AML-193 (cell line): ENCODE measurements around the gene TRMT1.
"Not testable (repeated sequence)": the region's sequence is repeated elsewhere in the genome, so short reads cannot be mapped to it uniquely, and the experiment has no call there.

ENCODE experiments used
- DNase-seq, 2 experiments: peaks; one replicate each; lab custom pipeline; 2025; lab: John Stamatoyannopoulos, UW

Gene TRMT1

DNA sequence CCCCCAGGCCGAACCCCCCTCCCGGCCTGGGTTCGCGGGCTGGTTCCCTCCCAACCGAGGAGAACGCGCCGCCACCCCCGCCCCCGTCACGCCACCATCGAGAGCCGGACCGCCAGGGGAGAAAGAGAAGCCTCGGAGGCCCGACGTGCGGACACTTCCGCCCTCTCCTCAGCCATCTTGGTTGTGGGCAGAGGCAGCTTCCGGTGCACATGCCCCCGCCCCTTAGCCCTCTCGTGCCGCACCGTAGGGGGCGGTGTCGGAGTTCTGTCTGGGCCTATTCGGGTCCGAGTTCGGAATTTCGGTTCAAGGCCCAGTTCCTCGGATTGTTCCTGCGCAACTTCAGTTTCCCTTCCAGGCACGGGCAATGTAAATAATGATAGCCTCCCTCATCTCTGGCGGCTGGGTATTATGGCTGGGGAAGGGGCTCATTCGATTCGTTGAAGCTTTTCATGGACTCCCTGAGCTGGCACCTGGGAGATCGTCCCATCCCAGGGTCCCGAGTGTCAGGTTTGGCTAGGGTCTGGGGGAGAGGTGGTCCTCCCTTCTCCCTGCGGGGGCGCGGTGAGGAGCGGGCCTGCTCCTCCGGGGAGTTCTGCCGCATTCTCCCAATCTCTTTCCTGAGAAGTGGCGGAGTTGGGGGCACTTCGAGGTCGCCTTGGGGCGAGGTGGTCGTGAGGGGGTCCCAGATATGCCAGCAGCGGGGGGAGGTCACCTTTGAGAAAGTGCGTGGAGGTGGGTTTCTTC, 33.8 kb upstream of the TRMT1 start, which contains the start of the genes IER2 and STX10:
Gene IER2 (plus strand): TSS at position 225 of the 744 bp plus-strand sequence. CDS start 2,776 bp downstream, outside the sequence.
Gene STX10 (minus strand): TSS at position 189 of the 744 bp plus-strand sequence. CDS start 202 bp downstream, outside the sequence.
- peak; percentile 85 to 89 for DNase-seq

DNA sequence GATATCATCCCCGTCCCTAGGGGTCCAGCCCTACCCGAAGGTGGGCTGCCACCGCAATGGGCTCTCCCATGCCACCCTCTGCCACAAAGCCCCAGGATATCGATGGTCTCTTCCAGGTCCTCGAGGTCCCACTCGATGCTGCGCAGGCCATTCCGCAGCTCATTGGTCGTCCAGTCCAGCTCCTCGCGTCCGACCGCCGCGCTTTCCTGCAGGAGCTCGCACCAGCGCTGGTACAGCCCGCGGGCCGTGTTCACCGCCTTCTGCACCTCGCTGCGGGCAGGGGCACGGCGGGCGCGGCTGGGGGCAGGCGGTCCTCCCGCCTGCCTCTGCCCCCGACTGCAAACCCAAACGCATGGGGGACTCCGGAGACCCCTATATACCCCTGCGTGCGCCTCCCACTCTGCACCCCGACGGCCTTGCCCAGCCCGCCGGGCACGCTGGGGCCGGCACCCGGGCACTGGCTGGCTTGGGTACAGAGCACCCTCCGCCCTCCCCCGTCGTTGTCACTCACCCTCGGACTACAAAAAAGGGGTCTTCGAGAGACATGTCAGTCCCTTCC, 33.2 kb upstream of the TRMT1 start:
- no peak for DNase-seq

DNA sequence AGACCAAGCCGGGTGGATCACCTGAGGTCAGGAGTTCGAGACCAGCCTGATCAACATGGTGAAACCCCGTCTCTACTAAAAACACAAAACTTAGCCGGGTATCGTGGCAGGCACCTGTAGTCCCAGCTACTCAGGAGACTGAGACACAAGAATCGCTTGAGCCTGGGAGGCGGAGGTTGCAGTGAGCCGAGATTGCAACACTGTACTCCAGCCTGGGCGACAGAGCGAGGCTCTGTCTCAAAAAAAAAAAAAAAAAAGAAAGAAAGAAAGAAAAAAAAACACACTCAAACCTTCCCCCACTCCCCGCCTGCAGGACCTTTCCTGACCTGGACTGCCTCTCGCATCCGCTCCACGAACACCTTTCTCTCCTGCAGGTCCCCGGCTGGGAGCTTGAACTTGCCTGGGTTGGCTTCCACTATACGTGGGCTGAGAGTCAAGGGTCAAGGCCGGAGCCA, 32.7 kb upstream of the TRMT1 start:
- DNase-seq: not testable (repeated sequence)

DNA sequence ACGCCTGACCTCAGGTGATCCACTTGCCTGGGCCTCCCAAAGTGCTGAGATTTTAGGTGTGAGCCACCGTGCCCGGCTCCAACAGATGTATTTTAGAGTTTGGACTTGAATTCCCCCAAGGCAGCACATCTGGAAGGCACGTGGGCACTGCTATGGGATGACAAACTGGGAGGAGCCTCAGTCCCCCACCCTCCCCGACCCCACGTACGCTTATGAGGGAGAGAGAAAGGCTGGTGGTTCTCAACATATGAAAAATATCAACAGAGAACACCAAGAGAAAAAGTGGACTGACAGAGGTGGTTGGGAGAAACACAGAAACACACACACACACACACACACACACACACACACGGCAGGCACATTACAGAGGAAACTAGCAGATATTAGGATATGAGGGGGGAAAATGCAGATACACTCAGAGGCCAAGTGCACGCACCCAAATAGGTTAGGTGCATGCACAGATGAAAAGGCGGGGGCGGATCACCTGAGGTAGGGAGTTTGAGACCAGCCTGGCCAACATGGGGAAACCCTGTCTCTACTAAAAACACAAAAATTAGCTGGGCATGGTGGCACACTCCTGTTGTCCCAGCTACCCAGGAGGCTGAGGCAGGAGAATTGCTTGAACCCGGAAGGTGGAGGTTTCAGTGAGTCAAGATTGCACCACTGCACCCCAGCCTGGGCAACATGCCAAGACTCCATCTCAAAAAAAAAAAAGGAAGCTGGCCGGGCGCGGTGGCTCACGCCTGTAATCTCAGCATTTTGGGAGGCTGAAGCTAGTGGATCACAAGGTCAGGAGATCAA, 30.4 kb upstream of the TRMT1 start:
- peak; percentile 36 to 57 for DNase-seq

DNA sequence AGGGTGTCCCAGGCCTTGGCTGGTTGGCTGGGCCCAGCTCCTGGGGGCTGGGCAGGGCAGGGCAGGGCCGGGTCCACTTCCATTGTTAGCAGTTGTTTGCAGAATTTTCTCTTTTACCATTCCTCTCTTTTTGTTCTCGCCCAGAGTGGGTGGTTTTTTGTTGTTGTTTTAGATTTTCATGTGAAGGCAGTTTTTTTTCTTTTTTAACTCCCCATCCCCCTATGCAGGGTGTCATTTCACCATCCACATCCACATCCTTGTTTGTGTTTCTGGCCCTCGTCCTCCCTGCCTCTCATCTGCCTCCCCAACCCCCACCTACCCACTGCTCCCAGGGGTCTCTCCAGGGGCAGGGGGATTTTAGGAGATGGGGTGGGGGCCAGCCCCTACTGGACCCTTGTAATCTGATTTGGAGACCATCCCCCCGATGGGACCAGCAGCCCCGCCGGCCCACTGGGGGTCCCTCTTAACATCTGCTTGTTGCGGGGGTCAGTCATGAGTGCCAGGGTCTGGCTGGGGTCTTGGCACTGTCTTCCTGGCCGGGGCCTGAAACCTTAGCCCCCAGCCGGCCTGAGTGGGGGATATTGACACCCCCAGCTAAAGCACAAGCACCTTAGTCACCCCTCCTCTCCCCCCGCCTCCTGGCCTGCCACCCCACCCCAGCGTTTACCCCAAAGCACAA, 23.2 kb upstream of the TRMT1 start:
- DNase-seq: no peak

DNA sequence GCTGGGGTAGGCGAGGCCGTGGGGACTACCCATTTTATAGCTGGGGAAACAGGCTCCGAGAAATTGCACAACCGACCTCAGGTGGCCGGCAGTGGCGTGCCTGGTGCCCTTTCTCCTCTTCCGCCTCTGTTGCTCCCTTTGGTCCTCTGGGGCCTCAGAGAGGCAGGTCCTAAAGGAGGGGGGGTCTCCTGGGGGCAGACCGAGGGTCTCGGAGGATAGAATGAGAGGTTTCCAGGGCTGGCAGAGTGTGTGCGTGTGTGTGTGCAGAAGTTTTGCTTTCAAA, 22.3 kb upstream of the TRMT1 start:
- DNase-seq: no peak

DNA sequence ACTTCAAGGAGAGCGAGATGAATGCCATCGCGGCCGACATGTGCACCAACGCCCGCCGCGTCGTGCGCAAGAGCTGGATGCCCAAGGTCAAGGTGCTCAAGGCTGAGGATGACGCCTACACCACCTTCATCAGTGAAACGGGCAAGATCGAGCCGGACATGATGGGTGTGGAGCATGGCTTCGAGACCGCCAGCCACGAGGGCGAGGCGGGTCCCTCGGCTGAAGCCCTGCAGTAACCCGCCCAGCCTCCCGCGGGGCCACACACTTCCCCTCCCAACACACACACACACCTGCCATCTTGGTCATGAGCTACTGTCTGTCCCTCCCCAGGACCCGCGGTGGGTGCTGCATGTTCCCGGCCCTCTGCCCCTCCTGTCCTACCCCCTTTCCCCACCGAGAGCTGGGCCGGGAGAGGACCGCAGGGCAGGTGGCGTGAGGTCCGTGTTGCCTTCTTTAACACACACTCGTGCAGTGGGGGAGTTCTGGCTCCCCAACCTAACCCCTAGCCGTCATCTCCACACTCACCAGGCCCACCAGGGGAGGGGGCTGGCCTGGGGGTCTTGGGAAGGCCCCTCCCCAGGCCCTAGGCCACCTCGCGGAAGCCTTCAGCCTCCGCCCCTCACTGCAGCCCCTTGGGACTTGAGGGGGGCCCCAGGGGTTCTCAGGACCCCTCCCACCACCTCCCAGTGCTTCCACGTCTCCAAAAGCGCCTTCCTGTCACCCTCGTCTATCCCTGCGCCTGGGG, 21.8 kb upstream of the TRMT1 start:
- DNase-seq: no peak

DNA sequence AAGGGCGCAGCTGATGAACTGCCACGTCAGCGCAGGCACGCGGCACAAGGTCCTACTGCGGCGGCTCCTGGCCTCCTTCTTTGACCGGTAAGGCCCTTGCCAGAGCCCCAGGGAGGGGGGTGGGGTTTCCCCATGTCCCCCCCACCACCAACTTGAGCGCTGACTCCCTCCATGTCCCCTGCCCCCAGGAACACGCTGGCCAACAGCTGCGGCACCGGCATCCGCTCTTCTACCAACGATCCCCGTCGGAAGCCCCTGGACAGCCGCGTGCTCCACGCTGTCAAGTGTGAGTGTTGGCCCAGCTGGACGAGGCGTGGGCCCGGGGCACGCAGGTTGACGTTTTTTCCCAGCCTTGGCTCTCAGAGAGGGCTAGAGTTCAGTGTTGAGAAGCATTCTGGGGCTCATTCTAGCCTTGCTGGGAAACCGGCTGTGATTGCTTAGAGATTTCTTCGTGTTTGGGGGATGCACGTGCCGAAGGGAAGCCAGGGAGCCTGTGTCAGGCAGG, 20.8 kb upstream of the TRMT1 start:
- no peak for DNase-seq

DNA sequence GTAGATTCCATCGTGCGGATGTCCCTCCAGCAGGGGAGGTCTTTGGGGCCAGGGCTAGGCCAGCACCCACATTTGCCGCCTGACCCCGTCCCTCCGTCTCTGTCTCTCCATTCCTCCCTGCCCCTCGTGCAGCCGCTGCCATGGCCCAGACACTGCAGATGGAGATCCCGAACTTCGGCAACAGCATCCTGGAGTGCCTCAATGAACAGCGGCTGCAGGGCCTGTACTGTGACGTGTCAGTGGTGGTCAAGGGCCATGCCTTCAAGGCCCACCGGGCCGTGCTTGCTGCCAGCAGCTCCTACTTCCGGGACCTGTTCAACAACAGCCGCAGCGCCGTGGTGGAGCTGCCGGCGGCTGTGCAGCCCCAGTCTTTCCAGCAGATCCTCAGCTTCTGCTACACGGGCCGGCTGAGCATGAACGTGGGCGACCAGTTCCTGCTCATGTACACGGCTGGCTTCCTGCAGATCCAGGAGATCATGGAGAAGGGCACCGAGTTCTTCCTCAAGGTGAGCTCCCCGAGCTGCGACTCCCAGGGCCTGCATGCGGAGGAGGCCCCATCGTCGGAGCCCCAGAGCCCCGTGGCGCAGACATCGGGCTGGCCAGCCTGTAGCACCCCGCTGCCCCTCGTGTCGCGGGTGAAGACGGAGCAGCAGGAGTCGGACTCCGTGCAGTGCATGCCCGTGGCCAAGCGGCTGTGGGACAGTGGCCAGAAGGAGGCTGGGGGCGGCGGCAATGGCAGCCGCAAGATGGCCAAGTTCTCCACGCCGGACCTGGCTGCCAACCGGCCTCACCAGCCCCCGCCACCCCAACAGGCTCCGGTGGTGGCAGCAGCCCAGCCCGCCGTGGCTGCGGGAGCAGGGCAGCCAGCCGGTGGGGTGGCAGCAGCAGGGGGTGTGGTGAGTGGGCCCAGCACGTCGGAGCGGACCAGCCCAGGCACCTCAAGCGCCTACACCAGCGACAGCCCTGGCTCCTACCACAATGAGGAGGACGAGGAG, 18.8 kb upstream of the TRMT1 start:
- DNase-seq: no peak

DNA sequence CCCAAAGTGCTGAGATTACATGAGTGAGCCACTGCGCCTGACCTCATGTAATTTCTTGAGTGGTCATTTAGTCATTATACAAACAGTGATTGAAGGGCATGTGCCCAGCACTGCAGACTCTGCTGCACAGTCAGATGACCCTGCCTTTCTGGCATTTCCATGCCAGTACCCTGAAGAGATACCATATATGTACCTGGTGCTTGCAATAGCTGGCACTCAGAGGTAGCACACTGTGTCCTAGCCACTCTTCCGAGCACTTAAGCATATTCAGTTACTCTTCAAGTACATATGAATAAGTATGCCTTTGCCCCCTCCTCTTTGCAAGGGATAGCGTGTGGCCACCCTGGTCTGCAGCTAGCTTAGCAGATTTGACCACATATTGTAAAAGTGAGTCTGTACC, 18.1 kb upstream of the TRMT1 start:
- no peak for DNase-seq

DNA sequence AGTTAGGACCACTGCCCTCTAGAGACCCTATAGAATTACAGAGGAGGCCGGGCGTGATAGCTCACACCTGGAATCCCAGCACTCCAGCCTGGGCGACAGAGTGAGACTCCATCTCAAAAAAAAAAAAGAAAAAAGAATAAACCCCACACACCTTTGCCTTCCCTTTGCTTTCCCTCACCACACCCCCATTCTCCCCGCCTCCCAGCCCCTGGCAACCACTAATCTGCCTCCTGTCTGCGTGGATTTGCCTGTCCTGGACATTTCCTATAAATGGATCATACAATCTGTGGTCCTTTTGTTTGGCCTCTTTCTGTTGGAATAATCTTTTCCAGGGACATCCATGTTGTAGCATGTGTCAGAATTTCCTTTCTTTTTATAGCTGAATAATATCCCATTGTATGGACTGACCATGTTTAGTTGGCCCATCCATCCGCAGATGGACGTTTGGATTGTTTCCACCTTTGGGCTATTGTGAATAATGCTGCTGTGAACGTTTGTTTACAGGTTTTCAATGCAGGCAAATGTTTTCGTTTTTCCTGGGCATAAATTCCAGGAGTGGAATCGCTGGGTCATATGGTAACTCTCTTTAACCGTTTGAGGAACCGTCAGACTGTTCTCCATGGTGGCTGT, 16.8 kb upstream of the TRMT1 start:
- no peak for DNase-seq

DNA sequence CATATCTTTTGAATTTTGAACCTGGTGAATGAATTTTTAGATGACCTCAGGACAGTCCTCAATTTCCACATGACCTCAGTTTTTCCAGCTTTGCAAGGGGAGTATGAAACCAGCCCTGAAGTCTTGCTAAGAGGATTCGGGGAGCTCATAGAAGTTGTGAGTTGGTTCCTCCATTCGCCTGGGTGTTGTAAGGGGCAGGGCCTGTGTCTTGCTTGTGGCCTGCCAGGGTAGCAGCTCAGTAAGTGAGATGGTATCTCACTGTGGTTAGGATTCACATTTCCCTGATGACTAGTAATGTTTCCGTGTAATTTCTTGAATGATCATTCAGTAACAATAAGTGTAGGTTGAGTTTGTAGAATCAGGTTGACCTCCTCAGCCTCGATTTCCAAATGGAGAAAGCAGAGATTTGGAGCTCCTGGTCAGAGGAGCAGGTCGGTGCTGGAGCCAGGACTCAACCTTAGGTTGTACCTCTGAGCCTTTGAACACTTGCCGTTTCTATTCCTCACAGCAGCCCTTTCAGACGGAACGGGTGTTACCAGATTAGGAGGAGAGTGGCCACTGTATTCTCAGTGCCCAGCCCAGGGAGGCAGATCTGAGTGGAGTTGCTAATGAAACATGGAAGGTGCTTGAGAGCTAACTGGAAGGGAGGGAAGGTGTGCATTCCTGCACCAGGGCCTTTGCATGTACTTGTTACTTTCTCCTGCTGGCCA, 16.1 kb upstream of the TRMT1 start:
- no peak for DNase-seq

DNA sequence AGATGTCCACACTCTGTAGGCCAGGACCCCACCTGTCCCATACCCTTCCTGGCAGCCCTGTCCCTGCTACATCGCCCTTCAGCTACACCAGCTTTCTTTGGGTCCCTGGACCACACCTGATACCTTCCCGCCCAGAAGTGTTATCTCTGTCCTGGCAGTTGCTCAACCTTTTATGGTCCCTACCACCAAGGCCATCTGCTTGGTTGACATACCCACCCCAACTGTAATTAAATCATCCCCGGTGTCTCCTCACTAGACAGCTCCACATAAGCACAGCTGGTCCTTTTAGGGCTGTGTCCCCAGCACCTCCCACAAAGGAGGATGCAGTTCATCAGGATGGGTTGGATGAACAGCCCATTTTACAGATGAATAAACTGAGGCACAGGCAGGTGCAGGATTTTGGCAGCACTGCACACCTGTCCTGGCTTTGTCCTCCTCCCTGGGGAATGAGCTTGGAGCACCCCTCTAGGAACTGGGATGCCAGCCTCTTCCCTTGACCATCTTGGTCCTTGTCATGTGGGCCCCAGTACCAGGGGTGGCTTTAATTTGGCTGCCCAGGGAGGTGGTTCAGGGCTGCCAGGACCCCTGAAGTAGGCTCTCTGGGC, 14.4 kb upstream of the TRMT1 start:
- DNase-seq: no peak

DNA sequence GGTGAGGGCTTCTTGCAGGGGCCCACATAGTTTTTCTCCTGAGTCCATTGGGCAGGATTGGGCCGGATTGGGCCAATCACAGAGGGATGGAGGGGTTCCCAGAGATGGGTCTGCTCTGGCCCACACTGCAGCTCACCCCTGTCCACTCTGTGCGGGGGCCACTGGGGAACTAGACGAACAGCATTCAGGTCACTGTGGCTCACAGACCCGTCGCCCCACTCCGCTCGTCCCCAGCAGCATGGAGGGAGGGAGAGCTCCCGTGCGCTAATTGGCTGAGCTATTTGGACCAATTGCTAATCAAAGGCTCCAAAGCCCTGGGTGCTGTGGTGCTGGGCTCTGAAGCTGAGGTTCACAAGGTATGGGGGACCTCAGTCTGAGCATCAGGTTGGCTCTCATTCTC, 12.8 kb upstream of the TRMT1 start:
- no peak for DNase-seq

DNA sequence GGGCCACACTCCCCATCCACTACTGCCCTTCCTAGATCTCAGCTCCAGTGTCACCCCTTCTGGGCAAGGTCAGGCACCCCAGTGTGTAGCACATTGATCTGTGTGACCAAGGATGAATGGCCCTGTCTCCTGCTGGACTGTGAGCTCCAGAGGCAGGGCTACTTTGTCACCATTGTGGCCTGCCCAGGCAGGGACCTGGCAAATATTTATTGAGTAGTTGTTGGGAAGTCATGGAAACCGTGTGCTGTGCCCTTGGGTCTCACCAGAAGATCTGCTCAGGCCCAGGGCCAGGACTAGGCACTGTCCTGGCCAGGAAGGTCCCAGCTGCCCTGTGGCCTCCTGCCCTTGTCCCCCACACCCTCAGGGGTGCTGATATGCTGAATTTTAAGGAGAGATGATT, 12.0 kb upstream of the TRMT1 start:
- no peak for DNase-seq

DNA sequence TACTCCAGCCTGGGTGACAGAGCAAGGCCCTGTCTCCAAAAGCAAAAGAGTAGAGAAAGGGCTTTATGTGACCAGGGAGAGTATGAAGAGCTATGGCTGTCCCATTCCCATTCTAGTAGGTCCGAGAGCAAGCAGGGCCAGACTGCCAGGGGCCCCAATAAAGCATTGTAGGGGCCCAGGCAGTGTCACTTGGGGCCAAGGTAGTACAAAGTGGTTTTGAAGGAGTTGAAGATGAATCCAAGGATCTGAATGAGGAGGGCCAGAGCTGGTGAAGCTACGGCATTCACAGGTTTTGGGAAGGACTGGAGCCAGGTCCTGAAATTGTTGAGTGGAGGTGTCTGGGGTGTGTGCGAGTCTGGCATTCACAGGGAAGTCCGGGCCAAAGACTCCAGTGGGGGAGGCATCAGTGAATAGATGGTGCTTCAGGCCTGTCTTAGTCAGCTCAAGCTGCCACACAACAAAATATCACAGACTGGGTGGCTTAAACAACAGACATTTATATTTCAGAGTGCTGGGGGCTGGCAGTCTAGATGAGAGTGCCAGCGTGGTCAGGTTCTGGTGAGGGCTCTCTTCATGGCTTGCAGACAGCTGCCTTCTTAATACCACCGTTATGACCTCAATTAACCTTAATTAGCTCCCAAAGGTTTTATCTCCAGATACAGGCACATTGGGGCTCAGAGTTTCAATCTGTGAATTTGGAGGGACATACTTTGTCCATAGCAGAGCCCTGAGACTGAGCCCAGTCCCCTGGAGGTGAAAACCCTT, 11.5 kb upstream of the TRMT1 start:
- DNase-seq: no peak

DNA sequence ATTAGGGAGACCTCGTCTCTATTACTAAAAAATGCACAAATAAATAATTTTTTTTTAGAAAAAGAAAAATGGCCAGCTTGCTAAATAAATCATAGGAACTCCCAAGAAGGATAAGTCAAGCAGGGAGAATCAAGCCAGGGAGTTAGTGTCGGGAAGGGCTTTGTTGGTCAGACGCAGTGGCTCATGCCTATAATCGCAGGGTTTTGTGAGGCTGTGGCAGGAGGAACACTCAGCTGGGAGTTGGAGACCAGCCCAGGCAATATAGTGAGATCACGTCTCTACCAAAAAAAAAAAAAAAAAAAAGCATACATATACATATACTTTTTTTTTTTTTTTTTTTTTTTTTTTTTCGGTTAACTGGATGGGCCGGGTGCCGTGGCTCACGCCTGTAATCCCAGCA, 10.5 kb upstream of the TRMT1 start:
- DNase-seq: no peak
